ENCODE data around the gene RET. TPM values are rescaled to one million over a fixed set of nuclear protein-coding genes. Genes with fewer than 3 reads are reported as not detected.

The RET gene
- total RNA-seq, 1 experiment from 2014 or later, result not detected

DNA sequence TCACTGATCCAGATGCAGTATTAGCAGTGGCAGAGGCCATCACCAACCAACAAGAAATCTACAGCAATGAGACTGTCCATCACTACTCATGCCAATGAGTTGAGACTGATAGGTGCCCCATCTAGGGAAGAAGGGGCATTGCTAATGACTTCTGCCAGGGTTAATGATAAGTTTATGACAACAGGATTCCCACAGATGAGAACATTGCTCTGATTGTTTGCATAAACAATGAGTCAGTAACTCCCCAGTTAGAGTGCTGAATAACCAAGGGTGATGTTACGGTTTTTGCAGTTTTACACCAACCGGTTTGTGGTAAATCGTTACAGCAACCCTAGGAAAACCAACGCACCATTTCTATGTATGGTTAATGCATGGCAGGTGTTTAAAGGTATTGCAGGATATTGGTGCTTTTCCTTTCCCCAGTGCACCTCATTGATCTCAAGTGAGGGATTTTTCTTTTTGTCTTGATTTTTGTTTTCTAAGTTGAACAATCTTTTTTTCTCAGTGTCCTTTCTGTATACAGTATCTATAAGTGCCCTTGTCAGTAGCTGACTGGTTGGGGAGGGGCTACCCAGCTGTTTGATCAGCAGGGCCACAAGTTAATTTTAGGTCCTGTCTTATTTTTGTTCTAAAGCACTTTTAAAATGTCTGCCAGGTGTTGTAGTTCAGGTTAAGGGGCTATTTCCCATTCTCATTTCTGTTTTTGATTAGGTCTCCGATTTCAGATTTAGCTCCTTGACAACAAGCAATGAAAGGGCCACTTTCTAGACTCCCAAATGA lies 57.4 kb downstream of the RET start:
- H3K9me3 Mint-ChIP-seq (ENCODE audit: unreplicated experiment), result no peaks in the 10 kb centered on the region
- peaks cover 7% of the 10 kb centered on the region for H3K4me1 Mint-ChIP-seq (ENCODE audit: low read depth, unreplicated experiment)
- no peaks in the 10 kb centered on the region for H3K36me3 Mint-ChIP-seq (ENCODE audit: insufficient read depth, unreplicated experiment)
- TF ChIP-seq, protein P1, sequence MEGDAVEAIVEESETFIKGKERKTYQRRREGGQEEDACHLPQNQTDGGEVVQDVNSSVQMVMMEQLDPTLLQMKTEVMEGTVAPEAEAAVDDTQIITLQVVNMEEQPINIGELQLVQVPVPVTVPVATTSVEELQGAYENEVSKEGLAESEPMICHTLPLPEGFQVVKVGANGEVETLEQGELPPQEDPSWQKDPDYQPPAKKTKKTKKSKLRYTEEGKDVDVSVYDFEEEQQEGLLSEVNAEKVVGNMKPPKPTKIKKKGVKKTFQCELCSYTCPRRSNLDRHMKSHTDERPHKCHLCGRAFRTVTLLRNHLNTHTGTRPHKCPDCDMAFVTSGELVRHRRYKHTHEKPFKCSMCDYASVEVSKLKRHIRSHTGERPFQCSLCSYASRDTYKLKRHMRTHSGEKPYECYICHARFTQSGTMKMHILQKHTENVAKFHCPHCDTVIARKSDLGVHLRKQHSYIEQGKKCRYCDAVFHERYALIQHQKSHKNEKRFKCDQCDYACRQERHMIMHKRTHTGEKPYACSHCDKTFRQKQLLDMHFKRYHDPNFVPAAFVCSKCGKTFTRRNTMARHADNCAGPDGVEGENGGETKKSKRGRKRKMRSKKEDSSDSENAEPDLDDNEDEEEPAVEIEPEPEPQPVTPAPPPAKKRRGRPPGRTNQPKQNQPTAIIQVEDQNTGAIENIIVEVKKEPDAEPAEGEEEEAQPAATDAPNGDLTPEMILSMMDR (IDR thresholded peaks at IDR 0.05; ENCODE audit: insufficient read depth in 1 of 2, low read depth in 1 of 2, low read length in 1 of 2, severe bottlenecking in 1 of 2, unreplicated experiment in 1 of 2), result no peak
- H3K36me3 ChIP-seq (ENCODE audit: control insufficient read depth, insufficient read depth, low read length), result no peaks in the 10 kb centered on the region
- no peak overlapping the region for H3K4me3 ChIP-seq (ENCODE audit: low read depth, low read length)
- intact Hi-C loops (cut with micrococcal nuclease; ENCODE audit: unreplicated experiment), result no loop called here
- peaks cover 2% of the 10 kb centered on the region; the same call in 1 of the 2 replicates for H3K4me1 ChIP-seq
- ChIA-PET CTCF (no interaction called here), POLR2A (no interaction called here)
- no TSS peak for BruUV-seq (replicated peaks)
- H3K27me3 Mint-ChIP-seq (ENCODE audit: insufficient read depth, unreplicated experiment), result peaks cover 12% of the 10 kb centered on the region
- DNase-seq, result no peak
- H3K4me3 Mint-ChIP-seq (ENCODE audit: unreplicated experiment), result no peak overlapping the region
- H3K27me3 ChIP-seq (replicated peaks; ENCODE audit: control insufficient read depth, insufficient read depth, low read length), result peaks cover 2% of the 10 kb centered on the region
- no peaks in the 10 kb centered on the region for H3K9me3 ChIP-seq
- H3K27ac Mint-ChIP-seq (ENCODE audit: unreplicated experiment), result no peak overlapping the region

DNA sequence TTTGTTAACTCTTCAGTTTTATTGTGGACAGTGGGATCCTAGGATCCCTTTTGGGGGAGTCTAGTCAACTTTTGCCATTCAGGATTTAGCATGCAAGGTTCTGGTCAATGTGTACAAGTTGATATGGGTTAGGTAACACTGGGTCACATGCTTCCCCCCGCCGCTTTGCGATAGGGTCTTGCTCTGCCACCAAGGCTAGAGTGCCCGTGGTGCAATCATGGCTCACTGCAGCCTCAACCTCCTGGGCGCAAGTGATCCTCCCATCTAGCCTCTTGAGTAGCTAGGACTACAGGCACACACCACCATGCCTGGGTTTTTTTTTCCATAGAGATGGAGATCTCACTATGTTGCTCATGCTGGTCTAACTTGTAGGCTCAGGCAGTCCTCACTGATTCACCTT lies 58.2 kb downstream of the RET start:
- H3K9me3 Mint-ChIP-seq (ENCODE audit: unreplicated experiment), result no peaks in the 10 kb centered on the region
- H3K36me3 ChIP-seq (ENCODE audit: control insufficient read depth, insufficient read depth, low read length), result no peaks in the 10 kb centered on the region
- no peaks in the 10 kb centered on the region for H3K36me3 Mint-ChIP-seq (ENCODE audit: insufficient read depth, unreplicated experiment)
- peaks cover 12% of the 10 kb centered on the region for H3K4me1 Mint-ChIP-seq (ENCODE audit: low read depth, unreplicated experiment)
- no TSS peak for BruUV-seq (replicated peaks)
- ChIA-PET POLR2A (no interaction called here), CTCF (no interaction called here)
- no peak overlapping the region for H3K27ac Mint-ChIP-seq (ENCODE audit: unreplicated experiment)
- peaks cover 12% of the 10 kb centered on the region for H3K27me3 Mint-ChIP-seq (ENCODE audit: insufficient read depth, unreplicated experiment)
- TF ChIP-seq, protein P1 (IDR thresholded peaks at IDR 0.05; ENCODE audit: insufficient read depth in 1 of 2, low read depth in 1 of 2, low read length in 1 of 2, severe bottlenecking in 1 of 2, unreplicated experiment in 1 of 2), result no peak
- H3K4me1 ChIP-seq, result peaks cover 6% of the 10 kb centered on the region; the same call in 1 of the 2 replicates
- DNase-seq, result no peak
- peaks cover 2% of the 10 kb centered on the region for H3K27me3 ChIP-seq (replicated peaks; ENCODE audit: control insufficient read depth, insufficient read depth, low read length)
- intact Hi-C loops (cut with micrococcal nuclease; ENCODE audit: unreplicated experiment), result no loop called here
- no peak overlapping the region for H3K4me3 ChIP-seq (ENCODE audit: low read depth, low read length)
- H3K4me3 Mint-ChIP-seq (ENCODE audit: unreplicated experiment), result no peak overlapping the region
- no peaks in the 10 kb centered on the region for H3K9me3 ChIP-seq

DNA sequence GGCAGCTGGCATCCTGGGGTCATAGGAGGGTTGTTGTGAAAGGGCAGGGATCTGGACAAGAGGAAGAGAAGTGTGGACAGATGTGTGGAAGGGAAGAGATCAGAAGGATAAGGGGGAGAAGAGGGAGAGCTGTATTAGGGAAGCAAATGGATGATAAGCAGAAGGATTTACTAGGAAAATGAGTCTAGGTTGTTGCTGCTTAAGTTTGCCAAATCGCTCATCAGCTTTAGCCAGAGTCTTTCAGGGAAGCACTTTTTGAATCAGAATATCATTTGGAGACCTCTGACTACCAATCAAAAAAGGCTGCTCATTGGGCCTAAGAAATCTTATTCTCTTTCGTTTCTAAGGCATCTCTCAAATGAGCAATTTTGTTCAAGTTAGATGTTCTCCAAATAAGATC lies 58.8 kb downstream of the RET start:
- TF ChIP-seq, protein P1 (IDR thresholded peaks at IDR 0.05; ENCODE audit: insufficient read depth in 1 of 2, low read depth in 1 of 2, low read length in 1 of 2, severe bottlenecking in 1 of 2, unreplicated experiment in 1 of 2), result no peak
- H3K36me3 Mint-ChIP-seq (ENCODE audit: insufficient read depth, unreplicated experiment), result no peaks in the 10 kb centered on the region
- no peak overlapping the region for H3K27ac Mint-ChIP-seq (ENCODE audit: unreplicated experiment)
- BruUV-seq (replicated peaks), result no TSS peak
- H3K9me3 ChIP-seq, result no peaks in the 10 kb centered on the region
- H3K4me1 Mint-ChIP-seq (ENCODE audit: low read depth, unreplicated experiment), result peaks cover 12% of the 10 kb centered on the region
- H3K36me3 ChIP-seq (ENCODE audit: control insufficient read depth, insufficient read depth, low read length), result no peaks in the 10 kb centered on the region
- H3K4me3 Mint-ChIP-seq (ENCODE audit: unreplicated experiment), result peak overlapping the region; percentile 8
- no peak overlapping the region for H3K4me3 ChIP-seq (ENCODE audit: low read depth, low read length)
- intact Hi-C loops (cut with micrococcal nuclease; ENCODE audit: unreplicated experiment), result no loop called here
- ChIA-PET CTCF (no interaction called here), POLR2A (no interaction called here)
- peaks cover 2% of the 10 kb centered on the region for H3K27me3 ChIP-seq (replicated peaks; ENCODE audit: control insufficient read depth, insufficient read depth, low read length)
- DNase-seq, result no peak
- H3K27me3 Mint-ChIP-seq (ENCODE audit: insufficient read depth, unreplicated experiment), result peaks cover 12% of the 10 kb centered on the region
- H3K9me3 Mint-ChIP-seq (ENCODE audit: unreplicated experiment), result no peaks in the 10 kb centered on the region
- peaks cover 6% of the 10 kb centered on the region; the same call in 1 of the 2 replicates for H3K4me1 ChIP-seq
